Activated CD4-positive, alpha-beta memory T cell treated with anti-CD3 and anti-CD28 coated beads for 36 hours (primary cell): ENCODE data around the gene TBL1X. TPM values are rescaled to one million over a fixed set of nuclear protein-coding genes. Genes with fewer than 3 reads are reported as not detected.
A peak's percentile ranks its signal among the peaks of the same experiment; 100 is the strongest.

ENCODE experiments used
- CTCF ChIA-PET: fragments of 350-600 bp; sonication (Branson Sonifier 250); formaldehyde crosslinking; loops from one replicate; lab custom pipeline; 2021; ENCODE audit warnings: antibody characterized with exemption, inconsistent platforms; lab: Charles Lee
- POLR2A ChIA-PET: fragments of 350-600 bp; sonication (Branson Sonifier 250); formaldehyde crosslinking; loops from one replicate; lab custom pipeline; 2021; ENCODE audit warnings: antibody characterized with exemption; lab: Charles Lee
- DNase-seq: peaks from one replicate; pipeline ENCODE4 v3.0.0-alpha.2; 2020
- H3K27ac Mint-ChIP-seq: one replicate; pipeline ENCODE4 v1.8.0; 2021; ENCODE audit warnings: mixed read lengths
- H3K27me3 Mint-ChIP-seq: one replicate; pipeline ENCODE4 v1.8.0; 2021; ENCODE audit warnings: mixed read lengths
- H3K36me3 Mint-ChIP-seq: one replicate; pipeline ENCODE4 v1.8.0; 2021; ENCODE audit warnings: mixed read lengths
- H3K4me1 Mint-ChIP-seq: one replicate; pipeline ENCODE4 v1.8.0; 2021; ENCODE audit warnings: low read depth, mixed read lengths
- H3K4me3 Mint-ChIP-seq: one replicate; pipeline ENCODE4 v1.8.0; 2021; ENCODE audit warnings: mild to moderate bottlenecking, mixed read lengths
- H3K9me3 Mint-ChIP-seq: one replicate; pipeline ENCODE4 v1.8.0; 2021; ENCODE audit warnings: mixed read lengths
- intact Hi-C: fragments of 100-400 bp; cut with micrococcal nuclease; formaldehyde crosslinking; loops from one replicate; pipeline ENCODE4 v1.15.1; 2023
- total RNA-seq, 2 experiments: library from RNA; stranded (reverse); gene quantifications; one replicate each; pipeline ENCODE4 v1.2.3, GENCODE V29; 2021

TBL1X gene
- total RNA-seq, 2 experiments from 2014 or later = 21.1 to 23.5 TPM

DNA sequence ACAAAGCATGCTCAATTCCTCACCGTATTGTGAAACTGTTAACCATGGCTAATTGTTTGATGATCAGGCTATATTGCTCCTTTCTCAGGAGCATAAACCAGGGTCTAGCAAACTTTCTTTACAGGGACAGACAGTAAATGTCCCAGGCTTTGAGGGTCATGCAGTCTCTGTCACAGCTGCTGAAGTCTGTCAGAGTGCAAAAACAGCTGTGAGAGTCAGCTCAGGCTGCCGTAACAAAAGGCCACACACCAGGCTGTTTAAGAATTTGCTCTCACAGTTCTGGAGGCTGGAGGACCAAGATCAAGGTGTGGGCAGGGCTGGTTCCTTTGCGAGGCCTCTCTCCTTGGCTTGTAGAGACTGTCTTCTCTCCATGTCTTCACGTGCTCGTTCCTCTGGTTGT lies 225.2 kb downstream of the TBL1X start:
- ChIA-PET CTCF (no interaction called here), POLR2A (no interaction called here)
- Mint-ChIP-seq H3K9me3 (no peaks in the 10 kb centered on the region), H3K36me3 (peaks cover 20% of the 10 kb centered on the region), H3K27ac (no peak overlapping the region), H3K27me3 (no peaks in the 10 kb centered on the region), H3K4me1 (peaks cover 8% of the 10 kb centered on the region), H3K4me3 (no peak overlapping the region)
- no peak for DNase-seq
- intact Hi-C loops = no loop called here

DNA sequence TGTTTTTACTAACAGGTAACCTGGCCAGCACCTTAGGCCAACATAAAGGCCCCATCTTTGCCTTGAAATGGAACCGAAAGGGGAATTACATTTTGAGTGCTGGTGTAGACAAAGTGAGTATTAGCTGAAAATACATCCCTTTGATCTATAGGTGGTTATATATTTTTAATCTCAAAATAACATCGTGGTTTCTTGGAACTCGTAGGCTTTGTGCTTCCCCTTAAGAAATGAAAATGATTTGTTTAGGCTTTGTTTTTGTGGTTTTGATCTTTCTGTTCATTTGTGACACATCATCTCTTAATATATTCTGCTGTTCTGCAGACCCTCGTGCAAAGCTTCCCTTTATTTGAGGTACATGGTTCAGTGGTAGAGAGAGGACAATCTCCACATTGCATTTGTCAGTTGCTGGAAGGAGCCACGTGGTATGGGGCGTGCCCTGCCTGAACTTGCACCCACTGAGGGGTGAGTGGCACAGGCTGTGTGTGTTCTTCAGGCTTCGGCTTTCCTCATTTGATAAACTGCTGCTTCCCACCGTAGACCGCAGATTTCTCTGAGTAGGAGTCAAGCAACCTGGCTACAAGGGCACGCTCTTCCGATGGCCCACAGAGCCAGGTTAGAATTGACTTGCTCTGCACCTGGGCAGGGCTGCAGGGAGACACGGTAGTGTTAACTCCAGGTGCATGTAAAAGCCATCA lies 228.6 kb downstream of the TBL1X start:
- Mint-ChIP-seq H3K4me3 (no peak overlapping the region), H3K9me3 (no peaks in the 10 kb centered on the region), H3K4me1 (peaks cover 8% of the 10 kb centered on the region), H3K27ac (peak overlapping the region; percentile 18), H3K27me3 (no peaks in the 10 kb centered on the region), H3K36me3 (peaks cover 19% of the 10 kb centered on the region)
- ChIA-PET POLR2A (no interaction called here), CTCF (no interaction called here)
- intact Hi-C loops = no loop called here
- DNase-seq = no peak

GRCh38 chrX:9698576-9698975 lies 233.7 kb downstream of the TBL1X start:
- peaks cover 21% of the 10 kb centered on the region for H3K36me3 Mint-ChIP-seq
- no peaks in the 10 kb centered on the region for H3K27me3 Mint-ChIP-seq
- no peak overlapping the region for H3K4me3 Mint-ChIP-seq
- no peak overlapping the region for H3K27ac Mint-ChIP-seq
- intact Hi-C loops = no loop called here
- no peak for DNase-seq
- H3K9me3 Mint-ChIP-seq = no peaks in the 10 kb centered on the region
- ChIA-PET POLR2A (no interaction called here), CTCF (no interaction called here)
- H3K4me1 Mint-ChIP-seq = peaks cover 3% of the 10 kb centered on the region

GRCh38 chrX:9700555-9700954 lies 235.7 kb downstream of the TBL1X start:
- Mint-ChIP-seq H3K36me3 (peaks cover 25% of the 10 kb centered on the region), H3K27me3 (no peaks in the 10 kb centered on the region), H3K9me3 (peaks cover 2% of the 10 kb centered on the region), H3K4me1 (no peaks in the 10 kb centered on the region), H3K27ac (no peak overlapping the region), H3K4me3 (no peak overlapping the region)
- no peak for DNase-seq
- ChIA-PET CTCF (interaction anchor here (1.2 kb wide), 1 partner anchor 342 kb away, joined by 4 read pairs; no protein-coding TSS in a partner anchor), POLR2A (no interaction called here)
- intact Hi-C loops = loop anchor here (10.0 kb wide), 1 partner anchor 946 kb away; no protein-coding TSS in a partner anchor

- Mint-ChIP-seq H3K27me3 (no peaks in the 10 kb centered on the region), H3K4me1 (no peaks in the 10 kb centered on the region), H3K9me3 (peaks cover 2% of the 10 kb centered on the region), H3K4me3 (no peak overlapping the region), H3K36me3 (peaks cover 21% of the 10 kb centered on the region), H3K27ac (no peak overlapping the region)
- DNase-seq = no peak
- intact Hi-C loops = loop anchor here (10.0 kb wide), 1 partner anchor 947 kb away; no protein-coding TSS in a partner anchor
- ChIA-PET CTCF (no interaction called here), POLR2A (no interaction called here)
These were observed 236.9 kb downstream of the TBL1X start for GRCh38 chrX:9701790-9702189.

DNA sequence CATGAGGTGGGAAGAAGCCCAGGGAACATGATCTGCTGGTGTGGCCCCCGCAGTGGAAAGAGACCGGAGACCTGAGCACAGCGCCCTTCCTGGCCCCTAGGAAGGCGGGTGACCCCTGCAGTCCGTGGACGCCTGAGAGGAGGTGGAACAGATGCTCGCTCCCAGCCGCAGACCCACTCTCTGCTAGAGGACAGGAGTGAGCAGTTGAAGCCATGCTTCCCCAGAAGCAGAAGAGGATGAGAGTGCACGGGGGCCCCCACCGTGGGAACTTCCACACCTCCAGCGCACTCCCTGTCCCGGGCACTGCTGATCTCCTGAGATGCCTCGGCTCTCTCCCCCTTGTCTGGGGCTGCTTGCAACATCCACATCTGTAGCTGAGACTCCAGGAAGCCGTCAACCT lies 238.5 kb downstream of the TBL1X start:
- no peak for DNase-seq
- intact Hi-C loops = loop anchor here (10.0 kb wide), 1 partner anchor 949 kb away; no protein-coding TSS in a partner anchor
- H3K27me3 Mint-ChIP-seq = no peaks in the 10 kb centered on the region
- H3K9me3 Mint-ChIP-seq = peaks cover 2% of the 10 kb centered on the region
- no peak overlapping the region for H3K27ac Mint-ChIP-seq
- H3K36me3 Mint-ChIP-seq = peaks cover 20% of the 10 kb centered on the region
- H3K4me1 Mint-ChIP-seq = peaks cover 4% of the 10 kb centered on the region
- ChIA-PET CTCF (no interaction called here), POLR2A (no interaction called here)
- no peak overlapping the region for H3K4me3 Mint-ChIP-seq

DNA sequence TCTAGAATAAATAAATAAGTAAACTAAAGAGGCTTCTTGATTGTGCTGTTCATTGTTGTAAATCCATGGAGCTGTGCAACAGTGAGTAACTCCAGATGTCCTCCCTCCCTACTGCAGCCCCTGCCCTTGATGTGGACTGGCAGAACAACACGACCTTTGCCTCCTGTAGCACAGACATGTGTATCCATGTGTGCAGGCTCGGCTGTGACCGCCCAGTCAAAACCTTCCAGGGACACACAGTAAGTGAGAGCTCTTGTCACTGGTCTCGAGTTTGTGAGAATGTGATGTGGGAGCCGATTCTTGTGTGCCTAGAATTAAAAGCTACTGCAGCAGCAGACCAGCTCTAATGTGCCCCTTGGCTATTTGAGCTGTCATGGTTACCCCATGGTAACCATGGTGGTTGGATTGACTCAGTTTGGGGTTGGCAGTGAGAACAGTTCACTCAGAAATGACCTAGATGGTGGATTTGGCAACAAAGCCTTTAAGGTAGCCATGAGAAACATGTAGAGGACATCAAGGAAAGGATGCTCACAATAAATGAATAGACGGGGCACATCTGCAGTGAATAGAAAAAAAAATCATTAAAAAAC lies 240.1 kb downstream of the TBL1X start:
- Mint-ChIP-seq H3K4me3 (no peak overlapping the region), H3K4me1 (peaks cover 8% of the 10 kb centered on the region), H3K36me3 (peaks cover 20% of the 10 kb centered on the region), H3K27ac (no peak overlapping the region), H3K27me3 (no peaks in the 10 kb centered on the region), H3K9me3 (peaks cover 2% of the 10 kb centered on the region)
- ChIA-PET POLR2A (no interaction called here), CTCF (no interaction called here)
- no peak for DNase-seq
- intact Hi-C loops = loop anchor here (5.0 to 10.0 kb wide), 3 partner anchors 363 to 950 kb away; no protein-coding TSS in a partner anchor

DNA sequence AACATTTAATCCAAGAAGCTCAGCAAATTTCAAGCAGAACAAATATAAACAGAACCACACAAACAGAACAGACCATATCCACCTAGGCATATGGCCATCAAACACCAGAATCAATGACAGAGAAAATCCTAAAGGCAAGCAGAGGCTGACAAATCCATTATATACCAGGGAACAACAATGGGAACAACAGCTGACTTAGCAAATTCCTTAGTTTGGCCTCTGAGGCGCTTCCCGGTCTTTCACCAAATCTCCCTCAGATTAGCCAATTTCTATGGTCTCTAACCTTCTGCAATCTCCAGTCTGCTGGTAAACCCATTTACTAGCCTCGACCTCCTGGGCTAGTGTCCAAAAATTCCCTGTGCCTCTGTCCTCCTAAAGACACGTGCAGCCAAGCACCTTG lies 241.6 kb downstream of the TBL1X start:
- no peak overlapping the region for H3K27ac Mint-ChIP-seq
- peaks cover 2% of the 10 kb centered on the region for H3K9me3 Mint-ChIP-seq
- no peaks in the 10 kb centered on the region for H3K27me3 Mint-ChIP-seq
- intact Hi-C loops = loop anchor here (5.0 to 10.0 kb wide), 3 partner anchors 364 to 952 kb away; no protein-coding TSS in a partner anchor
- no peak overlapping the region for H3K4me3 Mint-ChIP-seq
- CTCF ChIA-PET = no interaction called here
- DNase-seq = no peak
- POLR2A ChIA-PET = no interaction called here
- H3K4me1 Mint-ChIP-seq = peaks cover 8% of the 10 kb centered on the region
- peaks cover 14% of the 10 kb centered on the region for H3K36me3 Mint-ChIP-seq

- DNase-seq = no peak
- H3K36me3 Mint-ChIP-seq = peaks cover 15% of the 10 kb centered on the region
- H3K9me3 Mint-ChIP-seq = peaks cover 2% of the 10 kb centered on the region
- no peak overlapping the region for H3K4me3 Mint-ChIP-seq
- intact Hi-C loops = loop anchor here (5.0 to 10.0 kb wide), 3 partner anchors 365 to 953 kb away; no protein-coding TSS in a partner anchor
- H3K4me1 Mint-ChIP-seq = peaks cover 8% of the 10 kb centered on the region
- ChIA-PET POLR2A (no interaction called here), CTCF (no interaction called here)
- H3K27ac Mint-ChIP-seq = no peak overlapping the region
- H3K27me3 Mint-ChIP-seq = no peaks in the 10 kb centered on the region
These were observed 242.6 kb downstream of the TBL1X start for GRCh38 chrX:9707306-9708033.

DNA sequence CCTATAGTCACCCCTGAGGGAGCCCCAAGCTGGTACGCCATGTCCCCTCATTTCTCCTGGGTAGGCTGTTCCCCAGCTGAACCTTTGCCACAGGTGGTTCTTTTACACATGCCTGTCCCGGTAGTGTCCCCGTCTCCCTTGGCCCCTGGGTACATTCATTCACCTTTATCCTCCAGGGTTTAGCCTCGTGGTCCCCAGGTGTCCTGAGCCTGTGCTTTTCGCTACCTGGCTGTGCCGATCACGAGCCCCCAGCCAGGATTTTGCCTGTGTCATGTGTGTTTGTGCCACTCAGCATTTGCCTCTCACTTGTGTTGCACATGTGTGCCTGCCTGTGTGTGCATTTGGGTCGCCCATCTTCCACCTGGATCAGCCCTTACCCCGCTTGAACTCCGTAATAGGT lies 243.2 kb downstream of the TBL1X start:
- intact Hi-C loops = loop anchor here (5.0 to 10.0 kb wide), 3 partner anchors 366 to 953 kb away; no protein-coding TSS in a partner anchor
- peaks cover 18% of the 10 kb centered on the region for H3K36me3 Mint-ChIP-seq

GRCh38 chrX:9708923-9709553 lies 244.2 kb downstream of the TBL1X start:
- intact Hi-C loops = loop anchor here (1.0 to 10.0 kb wide), 5 partner anchors 246 to 954 kb away; no protein-coding TSS in a partner anchor

More for the DNA sequence above, 243.2 kb downstream of the TBL1X start:
- POLR2A ChIA-PET = no interaction called here
- no peak for DNase-seq
- Mint-ChIP-seq H3K4me1 (peaks cover 8% of the 10 kb centered on the region), H3K9me3 (peaks cover 2% of the 10 kb centered on the region), H3K27ac (no peak overlapping the region), H3K27me3 (no peaks in the 10 kb centered on the region), H3K4me3 (no peak overlapping the region)
- CTCF ChIA-PET = no interaction called here

More at GRCh38 chrX:9708923-9709553, 244.2 kb downstream of the TBL1X start:
- Mint-ChIP-seq H3K36me3 (peaks cover 15% of the 10 kb centered on the region), H3K27ac (no peak overlapping the region), H3K9me3 (peaks cover 2% of the 10 kb centered on the region), H3K4me3 (no peak overlapping the region), H3K4me1 (peaks cover 8% of the 10 kb centered on the region), H3K27me3 (no peaks in the 10 kb centered on the region)
- peak; percentile 79 for DNase-seq
- CTCF ChIA-PET = interaction anchor here (1.0 kb wide), 1 partner anchor 396 kb away, joined by 3 read pairs; no protein-coding TSS in a partner anchor
- POLR2A ChIA-PET = no interaction called here
